HCT116 (cell line): Measurements from ENCODE around the gene IL10RB. TPM values are rescaled to one million over a fixed set of nuclear protein-coding genes. Genes with fewer than 3 reads are reported as not detected.
A peak's percentile ranks its signal among the peaks of the same experiment; 100 is the strongest.

ENCODE experiments used
- ATAC-seq: fragments of 200-7000 bp; cut with Tn5 transposase; 2 replicates; pipeline ENCODE4 v1.9.1; 2020; ENCODE audit warnings: mild to moderate bottlenecking, moderate library complexity
- BruUV-seq: library from RNA; stranded (reverse); fragments of 400-500 nt; replicated peaks from 2 replicates; lab custom pipeline; 2021; lab: Mats Ljungman, UMichigan
- CTCF ChIA-PET: fragments of 300-600 bp; sonication (Branson Sonifier 250); formaldehyde crosslinking; loops from one replicate; lab custom pipeline; 2021; ENCODE audit warnings: antibody characterized with exemption; lab: Charles Lee
- POLR2A ChIA-PET: fragments of 300-600, 350-600 bp; sonication (Branson Sonifier 250); formaldehyde crosslinking; loops from one replicate; lab custom pipeline; 2021; ENCODE audit warnings: antibody characterized with exemption; lab: Charles Lee
- RAD21 ChIA-PET, 2 experiments: fragments of 300-600 bp; sonication (Branson Sonifier 250); formaldehyde crosslinking; loops; one replicate each; lab custom pipeline; 2023; ENCODE audit warnings: low total read pairs in 2 of 2; ENCODE audit not compliant: uncharacterized antibody in 2 of 2, unreplicated experiment in 2 of 2, low non-redundant PET in 1 of 2; lab: Charles Lee
- DNase-seq: peaks from one replicate; pipeline ENCODE4 v3.0.0-alpha.2; 2010; ENCODE audit warnings: low read depth, low spot score
- H2AFZ ChIP-seq: fragments of 200-600 bp; shearing (Covaris generic), sonication (generic); 2 replicates; pipeline ENCODE4 v1.6.1; 2017; ENCODE audit warnings: low read depth, mixed run types, mixed read lengths, antibody characterized with exemption, low read length; ENCODE audit not compliant: poor library complexity, severe bottlenecking
- H3K27ac ChIP-seq: 2 replicates; pipeline ENCODE4 v1.5.1; 2012; ENCODE audit warnings: low read depth, low read length
- H3K27me3 ChIP-seq: fragments of 200-600 bp; sonication (generic); 2 replicates; pipeline ENCODE4 v1.6.1; 2016; ENCODE audit warnings: mixed run types, low read length, mixed read lengths; ENCODE audit not compliant: insufficient read depth
- H3K36me3 ChIP-seq, 2 experiments: fragments of 200-500 bp in 1 of 2; fragments of 200-600 bp in 1 of 2; sonication (Bioruptor generic) in 1 of 2; sonication (generic) in 1 of 2; 2 replicates each; pipeline versions ENCODE4 v1.5.1 to v1.6.1; 2014 to 2016; ENCODE audit warnings: low read length in 2 of 2, inconsistent platforms in 1 of 2, mixed read lengths in 1 of 2, mixed run types in 1 of 2; ENCODE audit not compliant: insufficient read depth in 2 of 2, control insufficient read depth in 1 of 2
- H3K4me1 ChIP-seq, 2 experiments: fragments of 200-600 bp in 1 of 2; sonication (generic) in 1 of 2; 2 replicates each; pipeline versions ENCODE4 v1.5.1 to v1.6.1; 2012 to 2017; ENCODE audit warnings: low read length in 2 of 2, inconsistent platforms in 1 of 2, mild to moderate bottlenecking in 1 of 2, mixed read lengths in 1 of 2, mixed run types in 1 of 2, moderate library complexity in 1 of 2; ENCODE audit not compliant: insufficient read depth in 2 of 2, control insufficient read depth in 1 of 2
- H3K4me2 ChIP-seq: fragments of 200-600 bp; sonication (generic); 2 replicates; pipeline ENCODE4 v1.6.1; 2017; ENCODE audit warnings: mixed run types, low read length, mixed read lengths
- H3K4me3 ChIP-seq, 2 experiments: fragments of 200-600 bp in 1 of 2; sonication (generic) in 1 of 2; replicated peaks in 1 of 2; 2 replicates each; pipeline ENCODE4 v1.5.1; 2011 to 2016; ENCODE audit warnings: low read length in 2 of 2, control low read depth in 1 of 2, low read depth in 1 of 2, mild to moderate bottlenecking in 1 of 2, mixed read lengths in 1 of 2, mixed run types in 1 of 2
- H3K79me2 ChIP-seq: fragments of 200-600 bp; sonication (generic); 2 replicates; pipeline ENCODE4 v1.6.1; 2017; ENCODE audit warnings: mild to moderate bottlenecking, mixed run types, low read length, moderate library complexity, mixed read lengths; ENCODE audit not compliant: insufficient read depth
- H3K9ac ChIP-seq: fragments of 200-600 bp; sonication (generic); 2 replicates; pipeline ENCODE4 v1.6.1; 2016; ENCODE audit warnings: low read length, mixed read lengths
- H3K9me2 ChIP-seq: fragments of 200-600 bp; sonication (generic), shearing (Covaris generic); 2 replicates; pipeline ENCODE4 v1.6.1; 2017; ENCODE audit warnings: mixed run types, mild to moderate bottlenecking, moderate library complexity; ENCODE audit not compliant: insufficient read depth
- H3K9me3 ChIP-seq, 2 experiments: fragments of 200-500 bp in 1 of 2; fragments of 200-600 bp in 1 of 2; sonication (Bioruptor generic) in 1 of 2; sonication (generic) in 1 of 2; 2 replicates each; pipeline ENCODE4 v1.6.1; 2014 to 2017; ENCODE audit warnings: low read length in 2 of 2, mixed read lengths in 2 of 2, inconsistent platforms in 1 of 2, low read depth in 1 of 2, mild to moderate bottlenecking in 1 of 2, mixed run types in 1 of 2, moderate library complexity in 1 of 2; ENCODE audit not compliant: control insufficient read depth in 1 of 2, insufficient read depth in 1 of 2
- H4K20me1 ChIP-seq: fragments of 200-600 bp; sonication (generic), shearing (Covaris generic); 2 replicates; pipeline ENCODE4 v1.6.1; 2017; ENCODE audit warnings: mixed run types, mild to moderate bottlenecking, moderate library complexity; ENCODE audit not compliant: insufficient read depth
- CEBPB ChIP-seq: IDR thresholded peaks from 2 replicates; pipeline ENCODE4 v1.6.1; 2012; ENCODE audit warnings: low read depth
- CTCF ChIP-seq, 3 experiments: fragments of 200-600 bp in 1 of 3; sonication (generic) in 1 of 3; IDR thresholded peaks in 2 of 3; conservative IDR thresholded peaks in 1 of 3; 2 replicates each; pipeline ENCODE4 v1.5.1; 2012 to 2017; ENCODE audit warnings: low read depth in 2 of 3, low read length in 2 of 3, antibody characterized with exemption in 1 of 3, borderline replicate concordance in 1 of 3, control low read depth in 1 of 3, mild to moderate bottlenecking in 1 of 3, mixed read lengths in 1 of 3, mixed run types in 1 of 3, moderate library complexity in 1 of 3; ENCODE audit not compliant: insufficient read depth in 1 of 3
- EGR1 ChIP-seq: IDR thresholded peaks from 2 replicates; pipeline ENCODE4 v1.6.1; 2012; ENCODE audit warnings: low read depth
- ELF1 ChIP-seq: IDR thresholded peaks from 2 replicates; pipeline ENCODE4 v1.6.1; 2012; ENCODE audit warnings: low read depth, borderline replicate concordance
- EZH2 ChIP-seq: fragments of 200-600 bp; sonication (generic); IDR thresholded peaks from 2 replicates; pipeline ENCODE4 v1.6.1; 2017; ENCODE audit warnings: antibody characterized with exemption, mixed run types
- EZH2phosphoT487 ChIP-seq: fragments of 200-600 bp; IDR thresholded peaks from 2 replicates; pipeline ENCODE4 v1.6.1; 2018; ENCODE audit warnings: antibody characterized with exemption, borderline replicate concordance
- POLR2AphosphoS5 ChIP-seq: IDR thresholded peaks from 2 replicates; pipeline ENCODE4 v1.6.1; 2011; ENCODE audit warnings: mild to moderate bottlenecking, low read depth, low read length, moderate library complexity
- SP1 ChIP-seq: IDR thresholded peaks from 2 replicates; pipeline ENCODE4 v1.6.1; 2012; ENCODE audit warnings: low read depth
- SRF ChIP-seq: IDR thresholded peaks from 2 replicates; pipeline ENCODE4 v1.6.1; 2012; ENCODE audit warnings: low read depth
- TCF7L2 ChIP-seq: IDR thresholded peaks from 2 replicates; pipeline ENCODE4 v1.7.0; 2011; ENCODE audit warnings: borderline replicate concordance, inconsistent platforms; ENCODE audit not compliant: insufficient read depth, insufficient read length; ENCODE audit errors: extremely low read depth
- YY1 ChIP-seq: IDR thresholded peaks from 2 replicates; pipeline ENCODE4 v1.6.1; 2011; ENCODE audit warnings: low read length, low read depth, moderate library complexity, mild to moderate bottlenecking; ENCODE audit not compliant: insufficient replicate concordance; ENCODE audit errors: extremely low read depth
- ZFX ChIP-seq: fragments of 450-650 bp; IDR thresholded peaks from 2 replicates; pipeline ENCODE4 v1.6.1; 2017
- ZNF274 ChIP-seq: fragments of 200-500 bp; sonication (Bioruptor generic); IDR thresholded peaks from 2 replicates; pipeline ENCODE4 v1.6.1; 2014; ENCODE audit warnings: mild to moderate bottlenecking, low read depth, low read length, inconsistent platforms
- intact Hi-C: fragments of 100-400 bp; cut with micrococcal nuclease; formaldehyde crosslinking; loops from 2 replicates; pipeline ENCODE4 v1.10.0; 2022
- total RNA-seq: library from RNA; stranded (reverse); gene quantifications from one replicate; pipeline ENCODE4 v1.2.1, GENCODE V29; 2021; ENCODE audit not compliant: unreplicated experiment

The IL10RB gene
- total RNA-seq, 1 experiment from 2014 or later: 13.7 TPM

- TF ChIP-seq TCF7L2 (no peak), ZNF274 (no peak), EZH2phosphoT487 (no peak), YY1 (no peak), ZFX (no peak)
- Histone ChIP-seq H3K27ac (peak overlapping the region; percentile 58), H3K4me2 (0 out of 2 replicates have a peak overlapping the region, but pooled peaks have one; percentile 33), H3K9ac (no peak overlapping the region), H4K20me1 (no peaks in the 10 kb centered on the region), H3K36me3 (no peaks in the 10 kb centered on the region; a peak in 1 of 4 replicates), H3K9me3 (no peaks in the 10 kb centered on the region), H3K79me2 (no peaks in the 10 kb centered on the region), H3K9me2 (no peaks in the 10 kb centered on the region), H3K4me1 (peaks cover 12 to 20% of the 10 kb centered on the region in 2 experiments), H3K27me3 (no peaks in the 10 kb centered on the region), H3K4me3 (no peak overlapping the region), H2AFZ (no peak overlapping the region)
- POLR2A ChIA-PET: no interaction called here
- DNase-seq (no peak), ATAC-seq (no peak)
- no TSS peak for BruUV-seq
- CTCF ChIA-PET: no interaction called here
- intact Hi-C loops: no loop called here
- RAD21 ChIA-PET: no interaction called here
Observed at GRCh38 chr21:33286076-33286475, 19.9 kb downstream of the IL10RB start.

- CTCF ChIA-PET: no interaction called here
- RAD21 ChIA-PET: interaction anchor here in 1 of 2 experiments (1.0 kb wide), 1 partner anchor 87 kb away, joined by 4 read pairs; no protein-coding TSS in a partner anchor
- Histone ChIP-seq H3K9me3 (no peaks in the 10 kb centered on the region), H3K79me2 (no peaks in the 10 kb centered on the region), H3K9ac (no peak overlapping the region), H3K27ac (peak overlapping the region; percentile 58), H3K4me2 (peak overlapping the region; percentile 33), H3K9me2 (no peaks in the 10 kb centered on the region), H3K36me3 (no peaks in the 10 kb centered on the region), H3K27me3 (no peaks in the 10 kb centered on the region), H4K20me1 (no peaks in the 10 kb centered on the region), H3K4me3 (no peak overlapping the region), H2AFZ (no peak overlapping the region), H3K4me1 (peaks cover 12 to 20% of the 10 kb centered on the region in 2 experiments)
- TF ChIP-seq EZH2: no peak
- TF ChIP-seq POLR2AphosphoS5: no peak
- TF ChIP-seq SRF: no peak
- no peak for TF ChIP-seq EGR1
- TF ChIP-seq CEBPB: no peak
- no peak for TF ChIP-seq CTCF (IDR thresholded peaks at IDR 0.05 in 2 of 3, conservative IDR thresholded peaks at IDR 0.05 in 1 of 3; ENCODE audit: borderline replicate concordance in 1 of 3, insufficient read depth in 1 of 3, low read depth in 2 of 3, low read length in 2 of 3)
- no peak for TF ChIP-seq ELF1
- TF ChIP-seq SP1: no peak
- no TSS peak for BruUV-seq
- POLR2A ChIA-PET: no interaction called here
- intact Hi-C loops: no loop called here
- ATAC-seq (peak; percentile 73), DNase-seq (peak; percentile 38)
Observed at GRCh38 chr21:33286600-33287456, 20.7 kb downstream of the IL10RB start.
